Ishikawa (cell line): ENCODE data around the gene RFTN1.

Experiments used
- CEBPB ChIP-seq: IDR thresholded peaks from 2 replicates; pipeline ENCODE4 v1.6.1; 2012
- CREB1 ChIP-seq: IDR thresholded peaks from 2 replicates; pipeline ENCODE4 v1.6.1; 2012; ENCODE audit warnings: low read depth
- EGR1 ChIP-seq: IDR thresholded peaks from 2 replicates; pipeline ENCODE4 v1.6.1; 2012
- EP300 ChIP-seq: IDR thresholded peaks from 2 replicates; pipeline ENCODE4 v1.6.1; 2012; ENCODE audit warnings: borderline replicate concordance
- FOXM1 ChIP-seq: IDR thresholded peaks from 2 replicates; pipeline ENCODE4 v1.6.1; 2012; ENCODE audit warnings: low read depth, borderline replicate concordance
- MAX ChIP-seq: IDR thresholded peaks from 2 replicates; pipeline ENCODE4 v1.6.1; 2012
- TAF1 ChIP-seq: IDR thresholded peaks from 2 replicates; pipeline ENCODE4 v1.6.1; 2012; ENCODE audit warnings: low read depth, mild to moderate bottlenecking
- TEAD4 ChIP-seq: IDR thresholded peaks from 2 replicates; pipeline ENCODE4 v1.6.1; 2012
- YY1 ChIP-seq: IDR thresholded peaks from 2 replicates; pipeline ENCODE4 v1.6.1; 2012; ENCODE audit warnings: low read depth
- TF ChIP-seq, protein P1 (sequence below): IDR thresholded peaks from 2 replicates; pipeline ENCODE4 v1.6.1; 2012

- TF ChIP-seq MAX = no peak
- no peak for TF ChIP-seq TAF1
- no peak for TF ChIP-seq CREB1
- no peak for TF ChIP-seq TEAD4
- TF ChIP-seq YY1 = no peak
- TF ChIP-seq, protein P1, sequence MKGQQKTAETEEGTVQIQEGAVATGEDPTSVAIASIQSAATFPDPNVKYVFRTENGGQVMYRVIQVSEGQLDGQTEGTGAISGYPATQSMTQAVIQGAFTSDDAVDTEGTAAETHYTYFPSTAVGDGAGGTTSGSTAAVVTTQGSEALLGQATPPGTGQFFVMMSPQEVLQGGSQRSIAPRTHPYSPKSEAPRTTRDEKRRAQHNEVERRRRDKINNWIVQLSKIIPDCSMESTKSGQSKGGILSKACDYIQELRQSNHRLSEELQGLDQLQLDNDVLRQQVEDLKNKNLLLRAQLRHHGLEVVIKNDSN = no peak
- TF ChIP-seq CEBPB = no peak
- no peak for TF ChIP-seq EP300
- TF ChIP-seq EGR1 = no peak
- TF ChIP-seq FOXM1 = no peak
These were observed 58.5 kb downstream of the RFTN1 start for GRCh38 chr3:16455001-16455400.
